Stimulated activated CD8-positive, alpha-beta memory T cell treated with anti-CD3 and anti-CD28 coated beads, Interleukin-15, amount 100 ng/mL, for 4 hours (primary cell): ENCODE results near the gene VARS2.

Experiments used
- DNase-seq, 2 donors: peaks; one replicate each; pipeline ENCODE4 v3.0.0-alpha.2; 2020; ENCODE audit warnings: low read depth in 2 of 2

VARS2 gene

GRCh38 chr6:30884521-30885480, 29.2 kb upstream of the VARS2 start:
- no peak for DNase-seq

GRCh38 chr6:30885481-30885998, 28.5 kb upstream of the VARS2 start:
- no peak for DNase-seq

- no peak for DNase-seq
Observed at GRCh38 chr6:30885999-30886896, 27.8 kb upstream of the VARS2 start.

DNA sequence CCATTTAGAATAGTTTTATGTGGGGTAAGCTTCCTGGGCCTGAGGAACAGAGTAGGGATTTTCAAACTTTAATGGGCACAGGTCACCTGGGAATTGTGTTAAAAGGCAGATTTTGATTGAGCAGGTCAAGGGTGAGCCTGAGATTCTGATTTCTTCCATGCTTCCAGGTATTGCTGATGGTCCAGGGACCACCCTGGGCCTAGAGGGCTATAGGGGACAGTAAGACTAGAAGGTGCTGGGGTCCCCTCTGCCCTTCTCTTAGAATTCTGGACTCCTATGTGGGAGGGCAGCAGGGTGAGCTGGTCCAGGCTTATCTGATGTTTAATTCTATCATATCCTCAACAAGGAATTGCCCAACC, 27.2 kb upstream of the VARS2 start:
- DNase-seq: no peak

DNA sequence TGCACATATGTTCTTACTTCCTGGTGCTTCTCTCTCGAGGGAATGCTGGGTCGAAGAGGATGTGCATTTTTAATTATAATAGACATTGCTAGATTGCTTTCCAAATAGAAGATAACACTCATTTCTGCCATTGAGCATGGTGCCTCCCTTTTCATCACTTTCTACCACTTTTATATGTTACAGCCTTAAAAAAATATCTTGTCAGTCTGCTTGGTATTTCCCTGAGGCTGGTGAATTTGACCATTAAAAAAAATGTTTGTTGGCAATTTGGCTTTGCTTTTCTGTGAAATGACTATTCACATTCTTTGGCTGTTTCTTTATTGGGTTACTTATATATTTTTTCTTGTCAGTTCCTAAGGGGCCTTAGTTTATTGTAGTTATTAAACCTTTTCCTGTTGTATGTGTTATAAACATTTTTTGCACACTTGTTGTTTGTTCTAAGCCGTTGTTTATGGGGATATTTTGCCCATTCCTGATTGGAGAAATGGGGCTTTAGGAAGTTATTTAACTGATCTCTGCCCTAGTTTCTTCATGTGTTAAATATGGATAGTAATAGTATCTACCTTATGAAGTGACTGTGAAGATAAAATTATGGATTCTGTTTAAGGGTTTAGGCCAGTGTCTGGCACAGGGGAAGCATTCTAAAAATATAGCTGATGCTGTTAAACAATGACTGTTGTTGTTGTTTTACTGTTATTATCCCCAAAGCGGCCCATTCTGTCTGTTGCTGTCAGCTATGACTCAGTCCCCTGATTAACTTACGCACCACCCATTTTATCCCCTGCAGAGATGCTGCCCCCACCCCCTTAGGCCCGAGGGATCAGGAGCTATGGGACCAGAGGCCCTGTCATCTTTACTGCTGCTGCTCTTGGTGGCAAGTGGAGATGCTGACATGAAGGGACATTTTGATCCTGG, 25.9 kb upstream of the VARS2 start:
- no peak for DNase-seq

DNA sequence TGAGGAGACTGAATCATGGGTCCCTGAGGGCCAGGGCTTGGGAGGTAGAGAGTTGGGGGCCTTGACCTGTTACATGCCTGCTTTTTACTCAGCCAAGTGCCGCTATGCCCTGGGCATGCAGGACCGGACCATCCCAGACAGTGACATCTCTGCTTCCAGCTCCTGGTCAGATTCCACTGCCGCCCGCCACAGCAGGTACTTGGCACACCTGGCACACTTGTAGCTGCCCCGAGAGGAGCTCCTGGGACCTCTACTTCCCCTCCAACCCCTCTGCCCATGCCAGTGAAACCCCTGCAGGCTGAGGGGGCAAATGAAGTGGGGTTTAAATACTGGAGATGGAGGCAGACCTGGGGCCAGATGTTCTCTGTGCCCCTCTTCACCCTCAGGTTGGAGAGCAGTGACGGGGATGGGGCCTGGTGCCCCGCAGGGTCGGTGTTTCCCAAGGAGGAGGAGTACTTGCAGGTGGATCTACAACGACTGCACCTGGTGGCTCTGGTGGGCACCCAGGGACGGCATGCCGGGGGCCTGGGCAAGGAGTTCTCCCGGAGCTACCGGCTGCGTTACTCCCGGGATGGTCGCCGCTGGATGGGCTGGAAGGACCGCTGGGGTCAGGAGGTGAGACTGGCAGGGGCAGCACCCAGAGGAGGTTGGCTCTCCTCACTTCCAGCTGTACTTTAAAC, 25.1 kb upstream of the VARS2 start:
- no peak for DNase-seq

DNA sequence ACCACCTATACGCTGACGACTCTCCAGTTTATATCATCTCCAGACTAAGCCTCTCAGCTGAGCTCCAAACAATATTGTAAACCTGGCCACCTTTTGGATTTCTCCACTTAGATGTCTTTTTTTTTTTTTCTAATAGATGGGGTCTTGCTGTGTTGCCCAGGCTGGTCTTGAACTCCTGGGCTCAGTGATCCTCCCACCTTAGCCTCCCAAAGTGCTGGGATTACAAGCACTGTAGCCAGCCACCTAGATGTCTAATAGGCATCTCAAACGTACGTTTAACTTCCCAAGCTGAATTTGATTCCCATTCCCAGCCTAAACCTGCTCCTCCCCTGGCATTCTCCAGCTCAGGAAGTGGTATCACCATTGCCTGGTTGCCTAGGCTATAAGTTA, 24.5 kb upstream of the VARS2 start:
- DNase-seq: no peak

GRCh38 chr6:30889921-30890645, 24.0 kb upstream of the VARS2 start:
- DNase-seq: no peak

DNA sequence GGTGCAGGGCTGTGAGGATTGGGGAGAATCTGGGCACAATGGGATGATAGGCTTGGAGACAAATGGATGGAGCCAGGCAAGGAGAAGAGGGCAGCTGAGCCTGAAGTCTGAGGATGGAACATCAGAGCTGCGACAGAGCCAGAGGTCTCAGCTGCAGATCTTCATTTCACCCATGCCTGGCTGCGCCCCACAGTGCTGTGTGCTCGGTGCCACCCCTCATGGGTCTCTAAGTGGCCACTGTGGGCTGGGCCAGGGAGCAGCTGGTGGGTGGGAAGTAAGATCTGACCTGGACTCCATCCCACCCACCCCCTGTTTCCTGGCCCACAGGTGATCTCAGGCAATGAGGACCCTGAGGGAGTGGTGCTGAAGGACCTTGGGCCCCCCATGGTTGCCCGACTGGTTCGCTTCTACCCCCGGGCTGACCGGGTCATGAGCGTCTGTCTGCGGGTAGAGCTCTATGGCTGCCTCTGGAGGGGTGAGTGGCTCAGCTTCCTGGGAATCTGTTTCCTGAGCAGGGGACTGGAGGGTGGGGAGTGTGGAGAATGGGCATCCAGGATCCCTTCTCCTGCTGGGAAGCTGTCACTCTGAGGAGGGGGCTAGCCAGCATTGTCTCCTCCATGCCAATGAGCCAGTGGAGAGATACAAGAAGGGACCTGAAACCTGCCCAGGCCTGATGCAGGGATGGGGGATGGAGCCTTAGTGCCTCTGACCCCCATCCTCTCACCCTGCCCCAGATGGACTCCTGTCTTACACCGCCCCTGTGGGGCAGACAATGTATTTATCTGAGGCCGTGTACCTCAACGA, 23.2 kb upstream of the VARS2 start:
- no peak for DNase-seq

DNA sequence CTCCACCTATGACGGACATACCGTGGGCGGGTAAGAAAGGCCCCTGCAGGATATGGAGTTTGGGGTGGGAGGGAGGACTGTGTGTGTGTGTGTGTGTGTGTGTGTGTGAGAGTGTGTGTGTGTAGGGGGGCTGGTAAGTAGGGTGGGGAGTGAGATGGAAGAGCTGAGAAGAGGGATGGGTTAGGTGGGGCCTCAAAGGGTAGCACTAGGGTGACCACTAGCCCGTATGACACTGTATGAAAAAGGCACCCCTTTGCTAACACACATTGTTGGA, 22.7 kb upstream of the VARS2 start:
- no peak for DNase-seq

GRCh38 chr6:30891816-30892538, 22.1 kb upstream of the VARS2 start:
- no peak for DNase-seq

GRCh38 chr6:30893001-30893591, 20.9 kb upstream of the VARS2 start:
- no peak for DNase-seq

GRCh38 chr6:30893666-30894065, 20.4 kb upstream of the VARS2 start:
- no peak for DNase-seq

DNA sequence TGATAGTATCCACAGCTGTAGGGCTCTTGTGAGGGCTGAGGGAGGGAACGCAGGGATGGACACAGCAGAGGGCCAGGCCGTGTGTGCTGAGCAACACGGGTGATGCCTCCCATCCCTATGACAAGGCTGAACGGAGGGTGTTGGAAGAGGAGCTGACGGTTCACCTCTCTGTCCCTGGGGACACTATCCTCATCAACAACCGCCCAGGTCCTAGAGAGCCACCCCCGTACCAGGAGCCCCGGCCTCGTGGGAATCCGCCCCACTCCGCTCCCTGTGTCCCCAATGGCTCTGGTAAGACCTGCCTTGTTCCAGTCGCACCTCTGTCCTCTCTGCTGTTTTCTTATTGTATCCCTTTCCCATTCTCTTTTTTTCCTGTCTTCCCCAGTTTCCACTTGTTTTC, 19.7 kb upstream of the VARS2 start:
- no peak for DNase-seq

DNA sequence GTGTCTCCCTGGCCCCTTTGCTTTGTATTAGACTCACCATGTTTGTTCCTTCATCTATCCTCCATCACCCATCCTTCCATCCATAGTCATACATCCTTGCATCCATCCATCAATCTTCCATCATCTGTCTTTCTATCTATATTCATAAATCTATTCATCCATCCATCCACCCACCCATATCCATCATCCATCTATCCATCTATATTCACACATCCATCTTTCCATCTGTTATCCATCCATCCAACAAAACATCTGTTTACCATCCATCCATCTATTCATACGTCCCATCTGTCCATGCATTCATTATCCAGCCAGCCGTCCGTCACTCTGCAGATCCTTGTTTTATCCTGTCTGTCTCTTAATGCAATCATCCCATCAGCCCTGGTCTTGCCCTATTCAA, 19.1 kb upstream of the VARS2 start:
- no peak for DNase-seq

DNA sequence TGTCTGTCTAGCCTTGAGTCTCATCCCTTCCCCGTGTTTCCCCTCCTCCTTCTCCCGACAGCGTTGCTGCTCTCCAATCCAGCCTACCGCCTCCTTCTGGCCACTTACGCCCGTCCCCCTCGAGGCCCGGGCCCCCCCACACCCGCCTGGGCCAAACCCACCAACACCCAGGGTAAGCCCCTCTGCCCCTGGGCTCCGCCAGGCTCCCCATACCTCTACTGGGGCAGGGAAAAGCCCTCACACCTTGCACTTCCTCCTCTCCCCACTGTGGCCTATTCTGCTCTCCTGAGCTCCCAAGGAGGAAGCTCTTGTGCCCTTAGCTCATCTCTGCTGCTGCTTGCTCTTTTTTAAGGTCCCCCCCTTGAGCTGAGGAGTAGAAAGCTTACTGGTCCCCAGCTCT, 18.7 kb upstream of the VARS2 start:
- no peak for DNase-seq

DNA sequence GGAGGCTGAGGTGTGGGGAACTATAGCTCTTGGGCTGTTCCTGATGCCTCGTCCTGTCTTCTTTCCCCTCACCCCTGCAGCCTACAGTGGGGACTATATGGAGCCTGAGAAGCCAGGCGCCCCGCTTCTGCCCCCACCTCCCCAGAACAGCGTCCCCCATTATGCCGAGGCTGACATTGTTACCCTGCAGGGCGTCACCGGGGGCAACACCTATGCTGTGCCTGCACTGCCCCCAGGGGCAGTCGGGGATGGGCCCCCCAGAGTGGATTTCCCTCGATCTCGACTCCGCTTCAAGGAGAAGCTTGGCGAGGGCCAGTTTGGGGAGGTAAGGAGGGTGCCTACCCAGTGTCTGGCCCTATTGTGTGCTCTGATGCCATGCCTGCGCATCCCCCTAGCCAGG, 17.5 kb upstream of the VARS2 start:
- DNase-seq: no peak

DNA sequence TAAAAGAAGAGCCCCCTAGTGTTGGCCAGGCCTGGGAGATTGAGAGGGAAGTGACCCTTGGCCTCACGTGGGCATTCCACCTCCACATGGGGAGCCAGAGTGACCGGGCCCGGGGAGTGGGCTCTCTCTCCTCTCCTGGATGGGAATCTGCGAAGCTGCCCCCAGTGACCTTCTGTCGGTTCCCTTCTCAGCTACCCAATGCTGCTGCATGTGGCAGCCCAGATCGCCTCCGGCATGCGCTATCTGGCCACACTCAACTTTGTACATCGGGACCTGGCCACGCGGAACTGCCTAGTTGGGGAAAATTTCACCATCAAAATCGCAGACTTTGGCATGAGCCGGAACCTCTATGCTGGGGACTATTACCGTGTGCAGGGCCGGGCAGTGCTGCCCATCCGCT, 16.2 kb upstream of the VARS2 start:
- no peak for DNase-seq
